ENCODE results near the gene GMEB2. TPM values are rescaled to one million over a fixed set of nuclear protein-coding genes. Genes with fewer than 3 reads are reported as not detected.

GMEB2 gene
- total and polyA plus RNA-seq, 10 of the 15 experiments (the other 5 are each of a cell fraction or from before 2014, with no cell fraction given), result 0.08 to 15.1 (median 6.9) TPM

DNA sequence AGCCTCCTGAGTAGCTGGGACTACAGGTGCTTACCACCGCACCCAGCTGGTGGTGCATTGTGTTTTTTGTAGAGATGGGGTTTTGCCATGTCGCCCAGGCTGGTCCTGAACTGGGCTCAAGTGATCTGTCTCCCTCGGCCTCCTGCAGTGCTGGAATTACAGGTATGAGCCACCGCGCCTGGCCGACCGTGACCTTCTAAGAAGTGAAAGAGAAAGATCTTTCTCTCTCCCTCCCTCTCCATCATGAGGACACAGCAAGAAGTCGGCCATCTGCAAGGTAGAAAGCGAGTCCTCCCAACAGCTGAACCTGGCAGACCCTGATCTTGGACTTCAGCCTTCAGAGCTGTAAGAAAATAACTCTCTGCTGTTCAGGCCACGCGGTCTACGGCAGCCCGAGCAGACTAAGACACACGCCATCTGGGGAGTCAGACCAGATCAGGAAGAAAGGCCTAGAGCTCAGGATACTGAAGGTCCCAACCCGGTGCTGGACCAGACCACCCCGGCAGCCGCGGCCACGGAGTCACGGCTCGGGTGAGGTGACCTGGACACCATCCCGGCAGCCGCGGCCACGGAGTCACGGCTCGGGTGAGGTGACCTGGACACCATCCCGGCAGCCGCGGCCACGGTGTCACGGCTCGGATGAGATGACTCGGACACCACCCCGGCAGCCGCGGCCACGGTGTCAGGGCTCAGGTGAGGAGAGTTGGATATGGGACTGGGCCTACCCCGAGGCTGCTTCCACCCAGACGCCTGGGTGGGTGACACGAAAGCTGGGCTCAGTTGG is 9.6 kb downstream of the GMEB2 start:
- no peak overlapping the region for H3K9ac ChIP-seq (ENCODE audit: control insufficient read depth, insufficient read depth, low read length)
- H3K36me3 ChIP-seq (ENCODE audit: control insufficient read depth in 2 of 2, insufficient read depth in 2 of 2, low read length in 1 of 2), result peaks cover 12 to 16% of the 10 kb centered on the region in 2 experiments
- H4K20me1 ChIP-seq (ENCODE audit: control insufficient read depth, insufficient read depth), result no peaks in the 10 kb centered on the region
- BruUV-seq (replicated peaks), result no TSS peak
- CTCF ChIA-PET, result interaction anchor here (0.7 to 3.7 kb wide), 3 partner anchors 25 to 80 kb away, joined by 3 to 16 read pairs (median 5); partner anchors contain the start of gene PTK6
- RAD21 ChIA-PET (ENCODE audit: unreplicated experiment), result no interaction called here
- no peak for DNase-seq (ENCODE audit: low read depth, low spot score)
- intact Hi-C loops (cut with micrococcal nuclease; ENCODE audit: unreplicated experiment) (no loop called here), in situ Hi-C loops (cut with MboI) (no loop called here)
- no peaks in the 10 kb centered on the region for H3K9me3 ChIP-seq (replicated peaks; ENCODE audit: control insufficient read depth, insufficient read depth, low read length)
- no peaks in the 10 kb centered on the region for H3K27me3 ChIP-seq (replicated peaks in 1 of 2; ENCODE audit: control insufficient read depth in 2 of 2, insufficient read depth in 2 of 2, low read length in 1 of 2)
- no peak overlapping the region for H3K4me2 ChIP-seq (ENCODE audit: control insufficient read depth, insufficient read depth)
- H3K4me1 ChIP-seq (ENCODE audit: control insufficient read depth, insufficient read depth, low read length), result peaks cover 7% of the 10 kb centered on the region
- SMC1A ChIA-PET (ENCODE audit: uncharacterized antibody, unreplicated experiment), result interaction anchor here (0.8 kb wide), 1 partner anchor 19 kb away, joined by 3 read pairs; no protein-coding TSS in a partner anchor
- no peak for TF ChIP-seq JUND (IDR thresholded peaks at IDR 0.05; ENCODE audit: low read depth, low read length)
- TF ChIP-seq, protein P1, sequence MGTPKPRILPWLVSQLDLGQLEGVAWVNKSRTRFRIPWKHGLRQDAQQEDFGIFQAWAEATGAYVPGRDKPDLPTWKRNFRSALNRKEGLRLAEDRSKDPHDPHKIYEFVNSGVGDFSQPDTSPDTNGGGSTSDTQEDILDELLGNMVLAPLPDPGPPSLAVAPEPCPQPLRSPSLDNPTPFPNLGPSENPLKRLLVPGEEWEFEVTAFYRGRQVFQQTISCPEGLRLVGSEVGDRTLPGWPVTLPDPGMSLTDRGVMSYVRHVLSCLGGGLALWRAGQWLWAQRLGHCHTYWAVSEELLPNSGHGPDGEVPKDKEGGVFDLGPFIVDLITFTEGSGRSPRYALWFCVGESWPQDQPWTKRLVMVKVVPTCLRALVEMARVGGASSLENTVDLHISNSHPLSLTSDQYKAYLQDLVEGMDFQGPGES (IDR thresholded peaks at IDR 0.05), result no peak
- TF ChIP-seq PAX5 (IDR thresholded peaks at IDR 0.05; ENCODE audit: borderline replicate concordance, low read depth, low read length), result peak; percentile 96
- no peak for TF ChIP-seq SIN3A (IDR thresholded peaks at IDR 0.05; ENCODE audit: low read depth, low read length)
- TF ChIP-seq POU2F2 (IDR thresholded peaks at IDR 0.05; ENCODE audit: borderline replicate concordance, low read depth, low read length), result no peak
- TF ChIP-seq, protein P2, sequence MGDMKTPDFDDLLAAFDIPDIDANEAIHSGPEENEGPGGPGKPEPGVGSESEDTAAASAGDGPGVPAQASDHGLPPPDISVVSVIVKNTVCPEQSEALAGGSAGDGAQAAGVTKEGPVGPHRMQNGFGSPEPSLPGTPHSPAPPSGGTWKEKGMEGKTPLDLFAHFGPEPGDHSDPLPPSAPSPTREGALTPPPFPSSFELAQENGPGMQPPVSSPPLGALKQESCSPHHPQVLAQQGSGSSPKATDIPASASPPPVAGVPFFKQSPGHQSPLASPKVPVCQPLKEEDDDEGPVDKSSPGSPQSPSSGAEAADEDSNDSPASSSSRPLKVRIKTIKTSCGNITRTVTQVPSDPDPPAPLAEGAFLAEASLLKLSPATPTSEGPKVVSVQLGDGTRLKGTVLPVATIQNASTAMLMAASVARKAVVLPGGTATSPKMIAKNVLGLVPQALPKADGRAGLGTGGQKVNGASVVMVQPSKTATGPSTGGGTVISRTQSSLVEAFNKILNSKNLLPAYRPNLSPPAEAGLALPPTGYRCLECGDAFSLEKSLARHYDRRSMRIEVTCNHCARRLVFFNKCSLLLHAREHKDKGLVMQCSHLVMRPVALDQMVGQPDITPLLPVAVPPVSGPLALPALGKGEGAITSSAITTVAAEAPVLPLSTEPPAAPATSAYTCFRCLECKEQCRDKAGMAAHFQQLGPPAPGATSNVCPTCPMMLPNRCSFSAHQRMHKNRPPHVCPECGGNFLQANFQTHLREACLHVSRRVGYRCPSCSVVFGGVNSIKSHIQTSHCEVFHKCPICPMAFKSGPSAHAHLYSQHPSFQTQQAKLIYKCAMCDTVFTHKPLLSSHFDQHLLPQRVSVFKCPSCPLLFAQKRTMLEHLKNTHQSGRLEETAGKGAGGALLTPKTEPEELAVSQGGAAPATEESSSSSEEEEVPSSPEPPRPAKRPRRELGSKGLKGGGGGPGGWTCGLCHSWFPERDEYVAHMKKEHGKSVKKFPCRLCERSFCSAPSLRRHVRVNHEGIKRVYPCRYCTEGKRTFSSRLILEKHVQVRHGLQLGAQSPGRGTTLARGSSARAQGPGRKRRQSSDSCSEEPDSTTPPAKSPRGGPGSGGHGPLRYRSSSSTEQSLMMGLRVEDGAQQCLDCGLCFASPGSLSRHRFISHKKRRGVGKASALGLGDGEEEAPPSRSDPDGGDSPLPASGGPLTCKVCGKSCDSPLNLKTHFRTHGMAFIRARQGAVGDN (IDR thresholded peaks at IDR 0.05), result no peak
- TF ChIP-seq SMARCA5 (IDR thresholded peaks at IDR 0.05), result no peak
- peak overlapping the region; percentile 23; the same call in 1 of the 2 replicates for H2AFZ ChIP-seq (ENCODE audit: control insufficient read depth, low read depth, low read length)
- POLR2A ChIA-PET, result interaction anchor here (0.9 kb wide), 1 partner anchor 96 kb away, joined by 3 read pairs; no protein-coding TSS in a partner anchor
- no peak overlapping the region for H3K4me3 ChIP-seq
- 87% methylated on average over 38 of the region's 41 CpGs for WGBS (ENCODE audit: insufficient coverage, insufficient replicate concordance, low lambda C conversion rate, missing lambda C conversion rate)
- peak overlapping the region; percentile 54 for H3K27ac ChIP-seq (ENCODE audit: control insufficient read depth, insufficient read depth)
- FAIRE-seq, result no peak
- H3K79me2 ChIP-seq (ENCODE audit: control insufficient read depth, insufficient read depth, low read length), result peaks cover 15% of the 10 kb centered on the region
- peak; percentile 45 for ATAC-seq
